Calu3 (cell line): ENCODE results near the gene MVK. TPM values are rescaled to one million over a fixed set of nuclear protein-coding genes. Genes with fewer than 3 reads are reported as not detected.
A peak's percentile ranks its signal among the peaks of the same experiment; 100 is the strongest.

Source experiments
- BruUV-seq: library from RNA; stranded (reverse); fragments of 400-500 nt; replicated peaks from 2 replicates; lab custom pipeline; 2021; lab: Mats Ljungman, UMichigan
- CTCF ChIA-PET: fragments of 300-600 bp; sonication (Branson Sonifier 250); formaldehyde crosslinking; loops from one replicate; lab custom pipeline; 2022; ENCODE audit warnings: antibody characterized with exemption; lab: Charles Lee
- DNase-seq: peaks from one replicate; pipeline ENCODE4 v3.0.0; 2022
- H3K27ac Mint-ChIP-seq: one replicate; pipeline ENCODE4 v1.8.0; 2022; ENCODE audit warnings: mixed read lengths; ENCODE audit not compliant: unreplicated experiment
- H3K27me3 Mint-ChIP-seq: one replicate; pipeline ENCODE4 v1.8.0; 2022; ENCODE audit warnings: mixed read lengths; ENCODE audit not compliant: unreplicated experiment
- H3K36me3 Mint-ChIP-seq: one replicate; pipeline ENCODE4 v1.8.0; 2022; ENCODE audit warnings: mild to moderate bottlenecking, moderate library complexity, mixed read lengths; ENCODE audit not compliant: insufficient read depth, unreplicated experiment
- H3K4me1 Mint-ChIP-seq: one replicate; pipeline ENCODE4 v1.8.0; 2022; ENCODE audit warnings: mild to moderate bottlenecking, low read depth, mixed read lengths; ENCODE audit not compliant: unreplicated experiment
- H3K4me3 Mint-ChIP-seq: one replicate; pipeline ENCODE4 v1.8.0; 2022; ENCODE audit warnings: mild to moderate bottlenecking, low read depth, moderate library complexity, mixed read lengths; ENCODE audit not compliant: unreplicated experiment
- H3K9me3 Mint-ChIP-seq: one replicate; pipeline ENCODE4 v1.8.0; 2022; ENCODE audit warnings: low read depth, mixed read lengths; ENCODE audit not compliant: unreplicated experiment
- intact Hi-C: fragments of 100-400 bp; cut with micrococcal nuclease; formaldehyde crosslinking; loops from one replicate; pipeline ENCODE4 v1.10.0; 2022; ENCODE audit not compliant: unreplicated experiment
- total RNA-seq: library from RNA; stranded (reverse); gene quantifications from 2 replicates; pipeline ENCODE4 v1.2.3, GENCODE V29; 2022
- TF ChIP-seq, protein P1 (sequence below): fragments of 200-600 bp; IDR thresholded peaks from one replicate; pipeline ENCODE4 v1.8.0; 2022; ENCODE audit warnings: antibody characterized with exemption; ENCODE audit not compliant: unreplicated experiment

Gene MVK
- total RNA-seq, 1 experiment from 2014 or later = 41.6 TPM

DNA sequence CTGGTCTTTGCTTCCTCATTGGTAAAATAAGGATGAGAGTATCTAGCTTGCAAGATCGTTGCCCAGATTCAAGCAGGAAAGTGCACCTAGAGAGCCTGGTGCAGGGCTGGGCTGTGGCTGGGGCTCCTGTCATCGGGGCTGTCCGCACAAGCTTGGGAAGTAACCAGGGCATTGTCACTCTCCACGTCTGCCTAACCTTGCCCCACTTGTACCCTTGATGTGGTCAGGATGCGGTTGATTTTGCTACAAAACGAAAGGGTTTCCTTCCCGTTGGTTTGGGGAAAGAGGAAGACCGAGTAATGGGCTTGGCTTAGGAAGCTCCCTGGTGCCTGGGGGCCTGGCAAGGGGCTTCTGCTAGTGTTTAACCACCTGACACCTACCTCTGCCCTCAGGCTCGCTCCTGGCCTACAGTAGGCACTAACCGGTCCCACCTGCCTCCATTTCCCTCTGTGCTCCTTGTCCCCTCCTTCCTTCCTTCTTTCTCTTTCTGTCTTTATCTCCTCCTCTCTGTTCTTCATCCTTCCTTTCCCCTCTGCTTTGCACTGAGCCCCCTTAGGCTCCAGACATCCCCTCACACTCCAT is 21.8 kb downstream of the MVK start:
- TF ChIP-seq, protein P1, sequence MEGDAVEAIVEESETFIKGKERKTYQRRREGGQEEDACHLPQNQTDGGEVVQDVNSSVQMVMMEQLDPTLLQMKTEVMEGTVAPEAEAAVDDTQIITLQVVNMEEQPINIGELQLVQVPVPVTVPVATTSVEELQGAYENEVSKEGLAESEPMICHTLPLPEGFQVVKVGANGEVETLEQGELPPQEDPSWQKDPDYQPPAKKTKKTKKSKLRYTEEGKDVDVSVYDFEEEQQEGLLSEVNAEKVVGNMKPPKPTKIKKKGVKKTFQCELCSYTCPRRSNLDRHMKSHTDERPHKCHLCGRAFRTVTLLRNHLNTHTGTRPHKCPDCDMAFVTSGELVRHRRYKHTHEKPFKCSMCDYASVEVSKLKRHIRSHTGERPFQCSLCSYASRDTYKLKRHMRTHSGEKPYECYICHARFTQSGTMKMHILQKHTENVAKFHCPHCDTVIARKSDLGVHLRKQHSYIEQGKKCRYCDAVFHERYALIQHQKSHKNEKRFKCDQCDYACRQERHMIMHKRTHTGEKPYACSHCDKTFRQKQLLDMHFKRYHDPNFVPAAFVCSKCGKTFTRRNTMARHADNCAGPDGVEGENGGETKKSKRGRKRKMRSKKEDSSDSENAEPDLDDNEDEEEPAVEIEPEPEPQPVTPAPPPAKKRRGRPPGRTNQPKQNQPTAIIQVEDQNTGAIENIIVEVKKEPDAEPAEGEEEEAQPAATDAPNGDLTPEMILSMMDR = no peak
- CTCF ChIA-PET = no interaction called here
- Mint-ChIP-seq H3K4me3 (no peak overlapping the region), H3K27ac (no peak overlapping the region), H3K36me3 (peaks cover 14% of the 10 kb centered on the region), H3K9me3 (no peaks in the 10 kb centered on the region), H3K27me3 (no peaks in the 10 kb centered on the region), H3K4me1 (no peaks in the 10 kb centered on the region)
- intact Hi-C loops = loop anchor here (5.0 kb wide), 2 partner anchors 117 to 163 kb away; partner anchors contain the start of gene FAM222A
- no peak for DNase-seq
- BruUV-seq = no TSS peak

DNA sequence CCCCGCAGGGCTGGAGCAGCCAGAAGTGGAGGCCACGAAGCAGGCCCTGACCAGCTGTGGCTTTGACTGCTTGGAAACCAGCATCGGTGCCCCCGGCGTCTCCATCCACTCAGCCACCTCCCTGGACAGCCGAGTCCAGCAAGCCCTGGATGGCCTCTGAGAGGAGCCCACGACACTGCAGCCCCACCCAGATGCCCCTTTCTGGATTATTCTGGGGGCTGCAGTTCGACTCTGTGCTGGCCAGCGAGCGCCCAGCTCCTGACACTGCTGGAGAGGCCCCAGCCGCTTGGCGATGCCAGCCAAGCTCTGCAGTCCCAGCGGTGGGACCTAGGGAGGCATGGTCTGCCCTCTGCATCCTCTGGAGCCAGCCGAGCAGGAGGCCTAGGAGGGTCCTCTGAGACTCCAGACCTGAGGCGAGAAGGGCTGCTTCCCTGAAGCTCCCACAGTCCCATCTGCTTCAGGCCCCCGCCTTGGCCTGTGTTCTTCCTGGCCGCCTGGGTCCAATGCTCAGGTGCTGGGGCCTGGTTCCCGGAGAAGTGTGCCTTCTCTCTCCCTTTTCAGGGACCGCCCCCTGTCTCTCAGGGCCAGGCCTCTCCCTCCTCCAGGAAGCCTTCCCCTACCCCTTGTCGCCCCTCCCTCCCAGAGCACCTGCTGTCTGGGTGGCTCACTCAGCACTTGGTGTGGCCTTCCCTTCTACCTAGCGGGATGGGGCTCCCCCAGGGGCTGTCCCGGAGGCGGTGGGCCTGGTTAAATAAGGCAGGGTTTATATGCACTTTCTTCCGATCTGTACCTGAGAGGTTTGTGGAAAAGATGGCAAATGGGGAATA is 23.0 kb downstream of the MVK start:
- Mint-ChIP-seq H3K36me3 (peaks cover 14% of the 10 kb centered on the region), H3K4me1 (no peaks in the 10 kb centered on the region), H3K27me3 (no peaks in the 10 kb centered on the region), H3K4me3 (no peak overlapping the region), H3K9me3 (no peaks in the 10 kb centered on the region), H3K27ac (no peak overlapping the region)
- CTCF ChIA-PET = interaction anchor here (1.2 to 3.3 kb wide), 6 partner anchors 117 to 200 kb away, joined by 3 to 56 read pairs (median 6); partner anchors contain the start of gene FAM222A
- no peak for DNase-seq
- BruUV-seq = no TSS peak
- intact Hi-C loops = loop anchor here (1.0 to 5.0 kb wide), 3 partner anchors 116 to 179 kb away; partner anchors contain the start of gene FAM222A
- TF ChIP-seq, protein P1 = no peak

DNA sequence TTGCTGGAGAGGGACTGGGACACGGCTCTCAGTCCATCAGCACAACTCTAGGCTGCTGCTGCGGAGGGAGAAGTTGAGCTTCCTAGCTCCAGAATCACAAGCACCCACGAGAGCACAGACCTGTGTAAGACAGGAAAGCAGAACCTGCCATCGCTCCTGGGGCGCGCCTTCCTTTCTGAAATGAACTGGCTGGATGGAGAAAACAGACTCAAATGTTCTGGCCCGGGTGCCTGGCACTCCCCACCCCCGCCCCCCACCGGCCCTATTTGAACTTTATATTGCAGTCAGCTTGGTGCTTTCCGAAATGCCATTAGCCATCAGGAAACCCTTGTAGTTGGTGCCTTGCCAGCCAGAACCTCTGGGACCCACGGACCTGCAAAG is 23.8 kb downstream of the MVK start:
- no peak for DNase-seq
- intact Hi-C loops = loop anchor here (1.0 to 5.0 kb wide), 3 partner anchors 115 to 178 kb away; partner anchors contain the start of gene FAM222A
- Mint-ChIP-seq H3K36me3 (peaks cover 14% of the 10 kb centered on the region), H3K4me1 (no peaks in the 10 kb centered on the region), H3K27ac (no peak overlapping the region), H3K4me3 (no peak overlapping the region), H3K27me3 (no peaks in the 10 kb centered on the region), H3K9me3 (no peaks in the 10 kb centered on the region)
- CTCF ChIA-PET = interaction anchor here (0.6 to 3.3 kb wide), 16 partner anchors 24 to 248 kb away, joined by 3 to 56 read pairs (median 4); partner anchors contain the start of genes FAM222A, MMAB and MVK
- TF ChIP-seq, protein P1 = no peak
- BruUV-seq = no TSS peak

DNA sequence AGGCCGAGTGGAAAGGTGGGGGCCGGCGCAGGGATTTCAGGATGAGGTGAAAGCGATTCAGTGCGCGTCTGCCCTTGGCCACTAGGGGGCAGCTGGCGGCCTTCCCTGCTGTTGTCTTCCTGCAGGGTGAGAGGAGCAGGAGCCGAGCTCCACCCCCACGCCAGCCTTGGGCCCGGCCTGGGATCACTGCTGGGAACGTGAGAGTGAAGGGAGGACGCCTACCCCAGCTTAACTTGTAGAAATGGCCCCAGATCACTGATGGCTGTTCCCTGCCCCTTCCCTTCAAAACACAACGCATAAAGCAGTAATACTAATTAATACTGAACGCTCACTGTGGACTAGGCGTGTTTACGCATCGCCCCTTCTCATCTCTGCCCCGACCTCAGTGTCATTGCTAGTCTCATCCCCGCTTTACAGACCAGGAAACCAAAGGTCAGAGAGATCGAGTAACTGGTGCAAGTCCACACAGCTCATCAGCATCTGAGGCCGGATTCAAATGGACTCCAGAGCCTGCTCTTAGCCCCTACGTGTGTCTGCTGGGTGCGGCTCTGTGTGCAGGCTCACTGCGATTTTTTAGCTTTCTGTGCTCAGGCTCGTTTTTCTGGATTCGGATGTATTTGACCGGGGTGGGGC is 24.3 kb downstream of the MVK start:
- H3K9me3 Mint-ChIP-seq = no peaks in the 10 kb centered on the region
- intact Hi-C loops = loop anchor here (1.0 to 5.0 kb wide), 3 partner anchors 114 to 177 kb away; partner anchors contain the start of gene FAM222A
- no peaks in the 10 kb centered on the region for H3K4me1 Mint-ChIP-seq
- H3K36me3 Mint-ChIP-seq = peaks cover 14% of the 10 kb centered on the region
- no peak overlapping the region for H3K27ac Mint-ChIP-seq
- no peak overlapping the region for H3K4me3 Mint-ChIP-seq
- H3K27me3 Mint-ChIP-seq = no peaks in the 10 kb centered on the region
- CTCF ChIA-PET = interaction anchor here (0.5 to 3.3 kb wide), 19 partner anchors 24 to 1155 kb away, joined by 3 to 56 read pairs (median 4); partner anchors contain the start of genes FAM222A, MMAB and MVK
- no TSS peak for BruUV-seq
- DNase-seq = peak; percentile 93
- TF ChIP-seq, protein P1 = peak; percentile 94
